OCI-LY1 (cell line): ENCODE measurements around the gene CKAP2L.

Experiments used
- H2AFZ ChIP-seq: fragments of 200-600 bp; sonication (generic), shearing (Covaris generic); 2 replicates; pipeline ENCODE4 v1.6.0; 2014; ENCODE audit warnings: antibody characterized with exemption, mild to moderate bottlenecking, low read length
- H3F3A ChIP-seq: fragments of 200-600 bp; sonication (generic), shearing (Covaris generic); 2 replicates; pipeline ENCODE4 v1.6.0; 2014; ENCODE audit warnings: mild to moderate bottlenecking, antibody characterized with exemption, low read length, moderate library complexity; ENCODE audit not compliant: insufficient read depth
- H3K27ac ChIP-seq: fragments of 200-600 bp; sonication (generic); 2 replicates; pipeline ENCODE4 v1.5.1; 2014; ENCODE audit warnings: low read length, mixed run types, mild to moderate bottlenecking, low read depth; ENCODE audit not compliant: poor library complexity, severe bottlenecking
- H3K27me3 ChIP-seq: fragments of 200-600 bp; sonication (generic); 2 replicates; pipeline ENCODE4 v1.6.0; 2014; ENCODE audit warnings: antibody characterized with exemption, mild to moderate bottlenecking, low read length, moderate library complexity; ENCODE audit not compliant: insufficient read depth
- H3K36me3 ChIP-seq: fragments of 200-600 bp; sonication (generic); 2 replicates; pipeline ENCODE4 v1.6.1; 2014; ENCODE audit warnings: mild to moderate bottlenecking, antibody characterized with exemption, low read length, moderate library complexity, mixed read lengths; ENCODE audit not compliant: insufficient read depth
- H3K4me1 ChIP-seq: fragments of 200-600 bp; sonication (generic); 2 replicates; pipeline ENCODE4 v1.5.1; 2014; ENCODE audit warnings: mild to moderate bottlenecking, low read length, moderate library complexity; ENCODE audit not compliant: insufficient read depth, severe bottlenecking
- H3K4me2 ChIP-seq: fragments of 200-600 bp; sonication (generic), shearing (Covaris generic); 2 replicates; pipeline ENCODE4 v1.6.1; 2014; ENCODE audit warnings: low read length
- H3K4me3 ChIP-seq: fragments of 200-600 bp; sonication (generic); 2 replicates; pipeline ENCODE4 v1.5.1; 2014; ENCODE audit warnings: low read length, low read depth, mild to moderate bottlenecking, mixed read lengths; ENCODE audit not compliant: poor library complexity, severe bottlenecking
- H3K79me2 ChIP-seq: fragments of 200-600 bp; shearing (Covaris generic); 2 replicates; pipeline ENCODE4 v1.6.1; 2016; ENCODE audit warnings: mixed run types, low read length, mixed read lengths; ENCODE audit not compliant: insufficient read depth
- H3K9ac ChIP-seq: fragments of 200-600 bp; sonication (generic), shearing (Covaris generic); 2 replicates; pipeline ENCODE4 v1.6.1; 2014; ENCODE audit warnings: mild to moderate bottlenecking, low read length, mixed read lengths
- H3K9me2 ChIP-seq: fragments of 200-600 bp; sonication (generic), shearing (Covaris generic); 2 replicates; pipeline ENCODE4 v1.6.1; 2014; ENCODE audit warnings: low read depth, mild to moderate bottlenecking, low read length, mixed read lengths
- H3K9me3 ChIP-seq: fragments of 200-600 bp; shearing (Covaris generic); 2 replicates; pipeline ENCODE4 v1.6.1; 2014; ENCODE audit warnings: low read length, mixed read lengths
- H4K20me1 ChIP-seq: fragments of 200-600 bp; sonication (generic), shearing (Covaris generic); 2 replicates; pipeline ENCODE4 v1.6.0; 2016; ENCODE audit warnings: mild to moderate bottlenecking, low read length; ENCODE audit not compliant: insufficient read depth
- CTCF ChIP-seq: fragments of 200-600 bp; sonication (generic), shearing (Covaris generic); IDR thresholded peaks from 2 replicates; pipeline ENCODE4 v1.5.1; 2017; ENCODE audit warnings: mild to moderate bottlenecking, antibody characterized with exemption, low read length, moderate library complexity, mixed read lengths
- EZH2 ChIP-seq: fragments of 200-600 bp; sonication (generic), shearing (Covaris generic); IDR thresholded peaks from 2 replicates; pipeline ENCODE4 v1.8.0; 2017; ENCODE audit warnings: borderline replicate concordance, mixed run types, mild to moderate bottlenecking, antibody characterized with exemption, low read length, moderate library complexity, mixed read lengths

The CKAP2L gene

GRCh38 chr2:112740527-112740926 lies 23.9 kb downstream of the CKAP2L start:
- H3K36me3 ChIP-seq, result peaks cover 74% of the 10 kb centered on the region

GRCh38 chr2:112737542-112738232 lies 26.7 kb downstream of the CKAP2L start:
- TF ChIP-seq CTCF (no peak), EZH2 (no peak)
- Histone ChIP-seq H3K4me1 (no peaks in the 10 kb centered on the region), H2AFZ (no peak overlapping the region), H3K36me3 (peaks cover 52% of the 10 kb centered on the region), H3K27me3 (no peaks in the 10 kb centered on the region), H3F3A (no peaks in the 10 kb centered on the region), H3K9me3 (no peaks in the 10 kb centered on the region), H3K9ac (no peak overlapping the region), H4K20me1 (no peaks in the 10 kb centered on the region), H3K4me2 (no peak overlapping the region), H3K4me3 (no peak overlapping the region), H3K9me2 (no peaks in the 10 kb centered on the region), H3K27ac (no peak overlapping the region), H3K79me2 (no peaks in the 10 kb centered on the region)

More at GRCh38 chr2:112740527-112740926, 23.9 kb downstream of the CKAP2L start:
- no peak overlapping the region for H3K4me2 ChIP-seq
- H3K4me3 ChIP-seq, result no peak overlapping the region
- no peaks in the 10 kb centered on the region for H3K9me2 ChIP-seq
- TF ChIP-seq CTCF (no peak), EZH2 (no peak)
- H3K9ac ChIP-seq, result no peak overlapping the region
- no peaks in the 10 kb centered on the region for H3F3A ChIP-seq
- no peak overlapping the region for H2AFZ ChIP-seq
- no peaks in the 10 kb centered on the region for H3K27me3 ChIP-seq
- no peak overlapping the region for H3K27ac ChIP-seq
- H4K20me1 ChIP-seq, result no peaks in the 10 kb centered on the region
- no peaks in the 10 kb centered on the region for H3K9me3 ChIP-seq
- no peaks in the 10 kb centered on the region for H3K4me1 ChIP-seq
- no peaks in the 10 kb centered on the region for H3K79me2 ChIP-seq

GRCh38 chr2:112733871-112734270 lies 30.5 kb downstream of the CKAP2L start:
- no peak overlapping the region for H3K4me3 ChIP-seq
- H3K4me1 ChIP-seq, result no peaks in the 10 kb centered on the region
- H3K79me2 ChIP-seq, result no peaks in the 10 kb centered on the region
- no peaks in the 10 kb centered on the region for H3F3A ChIP-seq
- no peaks in the 10 kb centered on the region for H3K9me3 ChIP-seq
- no peaks in the 10 kb centered on the region for H3K9me2 ChIP-seq
- H4K20me1 ChIP-seq, result no peaks in the 10 kb centered on the region
- H3K27me3 ChIP-seq, result no peaks in the 10 kb centered on the region
- peaks cover 17% of the 10 kb centered on the region for H3K36me3 ChIP-seq
- H2AFZ ChIP-seq, result no peak overlapping the region
- no peak overlapping the region for H3K27ac ChIP-seq
- TF ChIP-seq CTCF, result no peak
- no peak for TF ChIP-seq EZH2
- H3K9ac ChIP-seq, result no peak overlapping the region
- no peak overlapping the region for H3K4me2 ChIP-seq
